ENCODE measurements around the gene ARAP2.

The ARAP2 gene

DNA sequence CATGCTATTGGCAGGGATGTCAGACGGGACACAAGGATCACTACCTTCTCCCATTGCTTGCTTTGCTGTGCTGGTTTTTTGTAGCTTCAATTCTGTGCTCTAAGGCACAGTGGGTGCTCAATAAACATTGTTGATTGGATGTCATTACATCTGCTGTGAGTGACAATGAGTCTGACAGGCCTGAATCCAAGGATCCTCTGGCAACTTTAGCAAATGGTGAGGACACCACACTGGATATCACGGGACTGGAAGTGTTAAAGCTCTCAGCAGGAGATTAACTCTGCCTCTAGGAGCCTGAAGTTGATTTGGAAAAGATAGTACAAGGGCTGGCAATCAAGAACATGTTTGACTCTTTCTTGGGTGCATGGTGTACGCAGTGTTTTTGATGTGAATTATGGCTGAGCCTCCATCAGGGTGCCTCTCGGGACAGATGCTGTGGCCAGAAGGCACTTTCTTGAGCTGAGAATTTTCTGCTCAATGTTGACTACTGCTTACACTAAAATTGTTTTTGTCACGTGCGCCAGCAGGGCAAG is 217.9 kb downstream of the ARAP2 start:
- no peak for DNase-seq

DNA sequence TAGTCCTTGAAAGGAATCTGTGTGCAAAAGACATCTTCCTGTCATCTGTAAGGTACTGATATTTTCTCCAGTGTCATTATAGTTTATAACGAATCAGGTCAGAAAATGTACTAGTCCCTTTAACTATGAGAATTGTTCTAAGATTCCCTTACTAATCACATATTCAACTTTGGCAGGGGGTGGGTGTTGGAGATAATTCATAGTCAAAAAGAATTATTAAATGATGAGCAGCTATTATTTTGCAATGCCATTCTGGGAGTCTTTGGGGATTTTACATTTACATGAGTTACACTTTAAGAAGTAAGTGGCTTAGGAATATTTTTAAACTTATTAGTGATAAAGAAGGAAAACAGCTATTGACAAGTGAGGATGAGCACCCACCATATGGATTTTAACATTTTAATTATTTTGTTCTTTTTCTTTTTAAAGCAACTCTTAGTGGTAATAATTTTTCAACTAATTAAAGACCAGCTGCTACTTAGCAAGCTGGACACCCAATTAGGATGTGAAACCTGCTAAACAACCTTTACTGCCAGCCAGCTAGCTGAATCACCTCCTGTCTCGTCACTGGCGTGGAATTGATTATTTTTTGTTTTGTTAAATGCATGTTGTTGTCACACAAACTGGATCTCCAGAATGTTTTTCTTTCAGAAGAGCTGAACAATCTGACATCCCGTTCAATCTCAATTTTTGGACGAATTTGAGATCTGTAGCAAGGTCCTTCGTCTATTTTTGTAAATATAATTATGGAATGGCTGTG is 219.2 kb downstream of the ARAP2 start:
- DNase-seq = no peak

DNA sequence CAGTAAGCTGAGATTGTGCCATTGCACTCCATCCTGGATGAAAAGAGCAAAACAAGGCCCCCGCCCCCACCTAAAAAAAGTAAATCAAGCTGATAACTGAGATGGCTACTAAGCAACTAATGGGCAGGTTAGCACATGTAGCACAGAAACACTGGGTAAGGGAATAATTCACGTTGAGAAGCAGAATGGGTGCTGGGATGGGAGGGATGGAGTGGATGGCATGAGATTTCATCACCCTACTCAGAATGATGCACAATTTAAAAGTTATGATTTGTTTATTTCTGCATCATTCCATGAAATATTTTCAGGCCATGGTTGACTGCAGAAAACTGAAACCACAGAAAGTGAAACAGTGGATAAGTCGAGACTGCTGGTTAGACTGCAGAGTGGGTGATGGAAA is 224.0 kb downstream of the ARAP2 start:
- no peak for DNase-seq

Data from amniotic stem cell (primary cell).